Astrocyte (in vitro differentiated cells and primary cell): ENCODE measurements around the gene NDUFA11.

ENCODE experiments used
- CTCF ChIP-seq: IDR thresholded peaks from 2 replicates; pipeline ENCODE4 v1.5.1; 2011; ENCODE audit warnings: low read depth, mild to moderate bottlenecking, inconsistent platforms, low read length, moderate library complexity; ENCODE audit not compliant: insufficient read depth
- EZH2 ChIP-seq: IDR thresholded peaks from 2 replicates; pipeline ENCODE4 v1.6.1; 2012; ENCODE audit warnings: mild to moderate bottlenecking, low read length, inconsistent platforms; ENCODE audit not compliant: insufficient read depth

- TF ChIP-seq CTCF, result no peak
- no peak for TF ChIP-seq EZH2
Observed at GRCh38 chr19:5915782-5916165, 12.2 kb upstream of the NDUFA11 start.
